Measurements from ENCODE around the gene RAD51C.

GRCh38 chr17:58686980-58687379, 5.4 kb upstream of the RAD51C start:
- no peak for TF ChIP-seq CTCF (IDR thresholded peaks at IDR 0.05)
- TF ChIP-seq ZFX (IDR thresholded peaks at IDR 0.05; ENCODE audit: borderline replicate concordance): no peak

Measured in 22Rv1 (cell line).